SK-MEL-5 (cell line): ENCODE measurements around the gene PPIP5K1. TPM values are rescaled to one million over a fixed set of nuclear protein-coding genes. Genes with fewer than 3 reads are reported as not detected.
"Not testable (repeated sequence)": the region's sequence is repeated elsewhere in the genome, so short reads cannot be mapped to it uniquely, and the experiment has no call there.

Source experiments
- DNase-seq: peaks from one replicate; pipeline ENCODE4 v3.0.0-alpha.2; 2016; ENCODE audit warnings: low read depth, low spot score
- in situ Hi-C: cut with HindIII; loops from 2 replicates; pipeline ENCODE4 v1.10.0; 2016; ENCODE audit warnings: low sequenced_read_pairs, high pct_unique_total_duplicates, low pct_unique_long_range_greater_than_20kb
- total RNA-seq: library from RNA; depleted of rRNA; stranded (reverse); fragments of >200 nt; shearing (Covaris generic); gene quantifications from 2 replicates; pipeline ENCODE4 v1.2.3, GENCODE V29; 2014

PPIP5K1 gene
- total RNA-seq, 1 experiment from 2014 or later: 14.8 TPM

DNA sequence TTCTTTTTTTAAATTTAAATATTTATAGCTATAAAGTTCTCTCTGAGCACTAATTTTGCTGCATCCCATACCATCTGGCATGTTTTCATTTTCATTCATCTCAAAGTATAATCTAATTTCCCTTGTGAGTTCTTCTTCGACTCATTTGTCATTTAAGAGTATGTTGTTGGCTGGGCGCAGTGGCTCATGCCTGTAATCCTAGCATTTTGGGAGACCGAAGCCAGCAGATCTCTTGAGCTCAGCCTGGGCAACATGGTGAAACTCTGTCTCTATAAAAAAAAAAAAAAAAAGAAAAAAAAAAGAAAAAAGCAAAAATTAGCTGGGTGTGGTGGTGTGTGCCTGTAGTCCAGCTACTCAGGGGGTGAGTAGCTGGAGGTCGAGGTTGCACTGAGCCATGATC is 37.8 kb downstream of the PPIP5K1 start:
- in situ Hi-C loops: no loop called here
- no peak for DNase-seq

DNA sequence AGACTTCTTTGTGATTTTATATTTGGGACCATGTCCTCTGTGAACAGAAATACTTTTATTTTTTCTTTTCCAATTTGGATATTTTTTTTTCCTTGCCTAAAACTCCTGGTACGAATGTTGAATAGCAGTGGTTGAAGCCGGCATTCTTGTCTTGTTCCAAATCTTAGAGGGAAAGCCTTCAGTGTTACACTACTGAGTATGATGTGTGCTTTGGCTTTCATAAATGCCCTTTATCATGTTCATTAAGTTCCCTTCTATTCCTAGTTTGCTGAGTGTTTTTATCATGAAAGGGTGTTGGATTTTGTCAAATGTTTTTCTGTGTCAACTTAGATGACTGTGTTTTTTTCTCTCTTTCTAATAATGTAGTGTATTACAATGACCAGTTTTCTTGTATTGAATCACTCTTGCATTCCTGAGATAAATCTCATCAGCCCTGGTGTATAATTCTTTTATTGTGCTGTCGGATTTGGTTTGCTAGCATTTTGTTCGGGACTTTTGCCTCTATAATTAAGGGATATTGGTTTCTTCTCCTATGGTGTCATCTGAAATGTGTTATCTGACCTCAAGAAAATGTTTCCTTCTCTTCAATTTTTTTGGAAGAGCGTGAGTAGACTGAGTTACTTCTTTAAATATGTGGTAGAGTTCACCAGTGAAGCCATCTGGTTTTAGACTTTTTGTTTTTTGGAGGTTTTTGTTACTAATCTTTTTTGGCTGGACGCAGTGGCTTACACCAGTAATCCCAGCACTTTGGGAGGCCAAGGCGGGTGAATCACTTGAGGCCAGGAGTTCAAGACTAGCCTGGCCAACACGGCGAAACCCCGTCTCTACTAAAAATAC is 39.3 kb downstream of the PPIP5K1 start:
- DNase-seq: no peak
- in situ Hi-C loops: no loop called here

DNA sequence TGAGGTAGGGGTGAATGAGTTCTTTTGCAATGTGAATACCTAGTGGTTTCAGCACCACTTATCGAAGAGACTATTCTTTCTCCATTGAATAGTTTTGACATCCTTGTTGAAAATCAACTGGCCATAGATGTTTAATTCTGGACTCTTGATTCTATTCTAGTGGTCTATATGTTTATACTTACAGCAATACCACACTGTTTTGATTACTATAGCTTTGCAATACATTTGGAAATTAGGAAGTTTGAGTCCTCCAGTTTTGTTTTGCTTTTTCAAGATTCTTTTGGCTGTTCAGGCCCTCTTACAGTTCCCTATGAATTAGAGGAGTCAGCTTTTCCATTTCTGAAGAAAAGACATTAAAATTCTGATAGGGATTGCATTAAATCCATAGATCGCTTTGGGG is 42.5 kb downstream of the PPIP5K1 start:
- no peak for DNase-seq
- in situ Hi-C loops: no loop called here

DNA sequence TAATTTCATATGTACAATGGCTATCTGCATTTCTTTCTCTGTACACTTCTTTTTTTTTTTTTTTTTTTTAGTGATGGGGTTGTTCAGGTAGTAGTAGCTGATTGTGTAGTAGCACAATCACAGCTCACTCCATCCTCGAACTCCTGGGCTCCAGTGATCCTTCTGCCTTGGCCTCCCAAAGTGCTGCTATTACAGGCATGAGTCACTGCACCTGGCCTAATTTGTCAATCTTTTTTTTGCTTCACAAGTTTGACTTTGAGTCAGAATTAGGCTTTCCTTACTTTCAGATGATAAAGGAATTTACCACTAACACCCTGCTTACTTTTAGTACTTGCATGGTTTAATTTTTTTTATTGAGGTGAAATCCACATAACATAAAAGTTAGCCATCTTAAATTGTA is 44.6 kb downstream of the PPIP5K1 start:
- DNase-seq: no peak
- in situ Hi-C loops: no loop called here

DNA sequence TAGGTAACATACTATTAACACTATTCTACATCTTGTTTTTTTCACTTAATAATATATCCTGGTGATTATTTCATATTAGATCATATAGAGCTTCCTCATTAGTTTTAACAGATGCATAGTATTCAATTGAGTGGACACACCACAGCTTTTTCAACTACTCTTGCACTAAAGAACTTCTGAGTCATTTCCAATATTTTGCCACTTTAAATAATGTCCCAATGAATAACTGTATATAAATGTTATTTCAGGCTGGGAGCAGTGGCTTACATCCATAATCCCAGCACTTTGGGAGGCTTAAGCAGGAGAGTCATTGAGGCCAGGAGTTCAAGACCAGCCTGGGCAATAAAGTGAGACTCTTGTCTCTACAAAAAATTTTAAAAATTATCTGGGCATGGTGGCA is 45.7 kb downstream of the PPIP5K1 start:
- no peak for DNase-seq
- in situ Hi-C loops: no loop called here

DNA sequence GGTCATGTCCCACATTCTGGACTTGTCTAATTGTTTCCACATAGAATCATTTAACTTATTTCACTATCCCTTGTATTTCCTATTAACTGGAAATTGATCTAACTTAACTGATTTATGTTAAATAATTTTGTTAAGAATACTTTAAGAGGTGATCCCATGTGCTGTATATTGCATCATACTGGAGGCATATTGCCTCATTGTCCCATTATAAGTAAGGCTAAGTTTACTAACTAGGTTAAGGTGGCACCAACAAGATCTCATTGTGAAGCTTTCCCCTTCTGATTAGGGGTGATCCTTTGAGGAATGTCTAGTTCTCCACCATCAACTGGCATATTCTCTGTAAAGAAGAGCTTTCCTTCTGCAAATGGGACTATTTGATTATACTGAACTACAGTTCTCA is 48.2 kb downstream of the PPIP5K1 start:
- DNase-seq: peak; percentile 8
- in situ Hi-C loops: no loop called here

DNA sequence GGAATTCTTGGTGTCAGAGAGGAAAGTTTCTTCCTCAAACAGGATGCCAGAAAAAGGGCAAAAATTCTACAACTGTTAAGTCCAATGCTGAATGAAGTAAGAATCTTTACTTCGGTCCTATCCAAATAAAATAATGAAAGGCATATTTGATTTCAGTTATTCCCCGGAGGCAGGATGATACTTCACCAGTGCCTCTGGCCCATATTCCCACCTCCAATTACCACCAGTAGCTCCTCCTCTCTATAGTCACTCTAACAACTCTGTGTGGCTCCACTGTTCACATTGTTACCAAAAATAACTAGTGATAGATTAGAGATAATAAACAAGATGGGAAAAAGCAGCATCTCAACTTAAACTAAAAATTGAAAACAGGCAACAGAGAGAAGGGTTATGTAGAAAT is 51.9 kb downstream of the PPIP5K1 start:
- in situ Hi-C loops: no loop called here
- DNase-seq: no peak

DNA sequence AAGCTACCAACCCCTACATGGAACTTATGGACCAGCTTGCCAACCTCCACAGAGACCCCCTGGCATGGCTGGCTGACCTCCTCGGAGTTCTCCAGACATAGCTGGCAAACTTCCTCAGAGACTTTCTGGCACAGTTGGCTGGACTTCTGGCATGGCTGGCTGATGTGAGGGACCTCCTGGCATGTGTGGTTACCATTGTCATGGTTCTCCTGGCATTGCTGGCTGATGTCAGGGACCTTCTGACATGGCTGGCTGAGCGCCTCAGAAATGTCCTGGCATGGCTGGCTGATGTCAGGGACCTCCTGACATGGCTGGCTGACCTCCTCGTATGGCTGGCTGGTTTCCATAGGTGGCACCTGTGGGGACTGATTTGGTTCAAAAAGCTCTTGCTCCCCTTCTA is 55.1 kb downstream of the PPIP5K1 start:
- DNase-seq: no peak
- in situ Hi-C loops: no loop called here

DNA sequence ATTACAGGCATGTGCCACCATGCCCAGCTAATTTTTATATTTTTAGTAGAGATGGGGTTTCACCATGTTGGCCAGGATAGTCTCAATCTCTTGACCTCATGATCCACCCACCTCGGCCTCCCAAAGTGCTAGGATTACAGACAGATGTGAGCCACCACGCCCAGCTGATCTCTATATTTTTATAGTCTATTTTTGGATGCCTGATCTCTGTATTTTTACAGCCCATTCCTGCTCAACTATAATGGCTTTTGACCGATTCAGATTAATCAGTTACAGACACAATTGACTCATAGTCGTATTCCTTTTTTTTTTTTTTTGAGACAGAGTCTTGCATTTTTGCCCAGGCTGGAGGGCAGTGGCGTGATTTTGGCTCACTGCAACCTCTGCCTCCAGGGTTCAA is 57.2 kb downstream of the PPIP5K1 start:
- DNase-seq, in situ Hi-C loops: not testable (repeated sequence)

DNA sequence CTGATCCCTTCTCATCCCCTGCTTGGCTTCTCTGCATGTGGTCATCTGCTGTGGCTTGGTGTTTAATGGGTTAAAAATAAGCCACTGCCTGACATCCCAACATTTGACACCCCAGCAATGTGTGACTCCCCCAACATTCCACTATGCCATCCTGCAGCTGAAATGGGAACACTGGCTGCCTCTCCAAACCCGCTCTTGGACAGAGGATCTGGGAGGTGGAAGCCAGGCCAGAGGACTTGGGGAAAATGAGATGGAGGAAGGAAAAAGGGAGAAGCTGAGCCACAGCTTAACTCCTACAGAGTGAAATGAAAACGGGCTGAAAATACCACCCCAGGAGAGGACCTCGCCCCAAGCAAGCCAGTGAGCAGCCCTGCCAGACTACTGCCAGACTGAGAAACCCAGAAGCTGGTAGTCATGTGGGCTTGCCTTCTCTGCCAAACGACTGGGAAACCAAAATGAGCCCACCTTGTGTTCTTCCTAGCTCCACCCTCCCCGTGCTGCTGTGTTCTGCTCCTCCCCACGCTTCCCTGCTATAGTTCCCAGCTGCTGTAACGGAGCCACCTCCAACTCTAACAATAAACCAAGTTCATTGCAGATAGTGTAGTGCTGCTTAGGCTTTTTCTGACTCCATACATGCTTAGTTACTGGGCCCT is 58.9 kb downstream of the PPIP5K1 start:
- in situ Hi-C loops: no loop called here
- peak; percentile 33 for DNase-seq

DNA sequence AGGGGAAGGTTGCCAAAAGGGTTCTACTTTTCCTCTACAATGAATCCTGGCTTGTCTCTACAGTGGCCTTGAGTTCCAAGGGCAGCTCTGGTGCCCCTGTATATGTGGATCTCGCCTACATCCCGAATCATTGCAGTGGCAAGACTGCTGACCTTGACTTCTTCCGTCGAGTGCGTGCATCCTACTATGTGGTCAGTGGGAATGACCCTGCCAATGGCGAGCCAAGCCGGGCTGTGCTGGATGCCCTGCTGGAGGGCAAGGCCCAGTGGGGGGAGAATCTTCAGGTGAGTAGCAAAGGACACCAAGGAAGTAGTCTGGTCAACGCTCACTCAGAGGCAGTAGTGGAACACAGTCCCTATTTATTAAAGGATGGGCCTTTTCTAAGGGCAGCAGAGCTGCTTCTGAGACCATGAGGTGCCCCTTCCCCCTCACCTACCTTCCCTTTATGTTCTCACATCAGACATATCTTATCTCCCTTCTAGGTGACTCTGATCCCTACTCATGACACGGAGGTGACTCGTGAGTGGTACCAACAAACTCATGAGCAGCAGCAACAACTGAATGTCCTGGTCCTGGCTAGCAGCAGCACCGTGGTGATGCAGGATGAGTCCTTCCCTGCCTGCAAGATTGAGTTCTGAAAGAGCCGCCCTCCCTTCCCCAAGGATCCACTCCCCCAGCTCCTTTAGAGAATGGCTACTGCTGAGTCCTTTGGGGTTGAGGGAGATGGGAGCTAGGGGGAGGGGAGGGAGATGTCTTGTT is 60.2 kb downstream of the PPIP5K1 start:
- in situ Hi-C loops: no loop called here
- DNase-seq: no peak

DNA sequence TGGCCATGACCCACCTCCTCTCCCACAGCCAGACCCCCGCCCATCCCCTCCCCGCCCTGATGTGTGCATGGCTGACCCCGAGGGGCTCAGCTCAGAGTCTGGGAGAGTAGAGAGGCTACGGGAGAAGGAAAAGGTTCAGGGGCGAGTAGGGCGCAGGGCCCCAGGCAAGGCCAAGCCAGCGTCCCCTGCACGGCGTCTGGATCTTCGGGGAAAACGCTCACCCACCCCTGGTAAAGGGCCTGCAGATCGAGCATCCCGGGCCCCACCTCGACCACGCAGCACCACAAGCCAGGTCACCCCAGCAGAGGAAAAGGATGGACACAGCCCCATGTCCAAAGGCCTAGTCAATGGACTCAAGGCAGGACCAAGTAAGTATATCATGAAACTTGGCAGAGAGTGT is 60.9 kb downstream of the PPIP5K1 start:
- DNase-seq: no peak
- in situ Hi-C loops: no loop called here

DNA sequence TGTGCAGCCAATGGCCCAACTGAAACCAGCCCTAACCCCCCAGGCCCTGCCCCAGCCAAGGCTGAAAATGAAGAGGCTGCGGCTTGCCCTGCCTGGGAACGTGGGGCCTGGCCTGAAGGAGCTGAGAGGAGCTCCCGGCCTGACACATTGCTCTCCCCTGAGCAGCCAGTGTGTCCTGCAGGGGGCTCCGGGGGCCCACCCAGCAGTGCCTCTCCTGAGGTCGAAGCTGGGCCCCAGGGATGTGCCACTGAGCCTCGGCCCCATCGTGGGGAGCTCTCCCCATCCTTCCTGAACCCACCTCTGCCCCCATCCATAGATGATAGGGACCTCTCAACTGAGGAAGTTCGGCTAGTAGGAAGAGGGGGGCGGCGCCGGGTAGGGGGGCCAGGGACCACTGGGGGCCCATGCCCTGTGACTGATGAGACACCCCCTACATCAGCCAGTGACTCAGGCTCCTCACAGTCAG is 61.4 kb downstream of the PPIP5K1 start:
- DNase-seq: no peak
- in situ Hi-C loops: no loop called here

DNA sequence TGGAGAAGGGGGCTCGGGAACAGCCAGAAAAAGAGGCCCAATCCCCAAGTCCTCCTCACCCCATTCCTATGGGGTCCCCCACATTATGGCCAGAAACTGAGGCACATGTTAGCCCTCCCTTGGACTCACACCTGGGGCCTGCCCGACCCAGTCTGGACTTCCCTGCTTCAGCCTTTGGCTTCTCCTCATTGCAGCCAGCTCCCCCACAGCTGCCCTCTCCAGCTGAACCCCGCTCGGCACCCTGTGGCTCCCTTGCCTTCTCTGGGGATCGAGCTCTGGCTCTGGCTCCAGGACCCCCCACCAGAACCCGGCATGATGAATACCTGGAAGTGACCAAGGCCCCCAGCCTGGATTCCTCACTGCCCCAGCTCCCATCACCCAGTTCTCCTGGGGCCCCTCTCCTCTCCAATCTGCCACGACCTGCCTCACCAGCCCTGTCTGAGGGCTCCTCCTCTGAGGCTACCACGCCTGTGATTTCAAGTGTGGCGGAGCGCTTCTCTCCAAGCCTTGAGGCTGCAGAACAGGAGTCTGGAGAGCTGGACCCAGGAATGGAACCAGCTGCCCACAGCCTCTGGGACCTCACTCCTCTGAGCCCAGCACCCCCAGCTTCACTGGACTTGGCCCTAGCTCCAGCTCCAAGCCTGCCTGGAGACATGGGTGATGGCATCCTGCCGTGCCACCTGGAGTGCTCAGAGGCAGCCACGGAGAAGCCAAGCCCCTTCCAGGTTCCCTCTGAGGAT is 62.0 kb downstream of the PPIP5K1 start:
- DNase-seq: no peak
- in situ Hi-C loops: no loop called here

DNA sequence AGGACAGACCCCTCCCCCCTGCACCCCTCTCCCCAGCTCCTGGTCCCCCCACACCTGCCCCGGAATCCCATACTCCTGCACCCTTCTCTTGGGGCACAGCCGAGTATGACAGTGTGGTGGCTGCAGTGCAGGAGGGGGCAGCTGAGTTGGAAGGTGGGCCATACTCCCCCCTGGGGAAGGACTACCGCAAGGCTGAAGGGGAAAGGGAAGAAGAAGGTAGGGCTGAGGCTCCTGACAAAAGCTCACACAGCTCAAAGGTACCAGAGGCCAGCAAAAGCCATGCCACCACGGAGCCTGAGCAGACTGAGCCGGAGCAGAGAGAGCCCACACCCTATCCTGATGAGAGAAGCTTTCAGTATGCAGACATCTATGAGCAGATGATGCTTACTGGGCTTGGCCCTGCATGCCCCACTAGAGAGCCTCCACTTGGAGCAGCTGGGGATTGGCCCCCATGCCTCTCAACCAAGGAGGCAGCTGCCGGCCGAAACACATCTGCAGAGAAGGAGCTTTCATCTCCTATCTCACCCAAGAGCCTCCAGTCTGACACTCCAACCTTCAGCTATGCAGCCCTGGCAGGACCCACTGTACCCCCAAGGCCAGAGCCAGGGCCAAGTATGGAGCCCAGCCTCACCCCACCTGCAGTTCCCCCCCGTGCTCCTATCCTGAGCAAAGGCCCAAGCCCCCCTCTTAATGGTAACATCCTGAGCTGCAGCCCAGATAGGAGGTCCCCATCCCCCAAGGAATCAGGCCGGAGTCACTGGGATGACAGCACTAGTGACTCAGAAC is 62.8 kb downstream of the PPIP5K1 start:
- in situ Hi-C loops: no loop called here
- DNase-seq: no peak

DNA sequence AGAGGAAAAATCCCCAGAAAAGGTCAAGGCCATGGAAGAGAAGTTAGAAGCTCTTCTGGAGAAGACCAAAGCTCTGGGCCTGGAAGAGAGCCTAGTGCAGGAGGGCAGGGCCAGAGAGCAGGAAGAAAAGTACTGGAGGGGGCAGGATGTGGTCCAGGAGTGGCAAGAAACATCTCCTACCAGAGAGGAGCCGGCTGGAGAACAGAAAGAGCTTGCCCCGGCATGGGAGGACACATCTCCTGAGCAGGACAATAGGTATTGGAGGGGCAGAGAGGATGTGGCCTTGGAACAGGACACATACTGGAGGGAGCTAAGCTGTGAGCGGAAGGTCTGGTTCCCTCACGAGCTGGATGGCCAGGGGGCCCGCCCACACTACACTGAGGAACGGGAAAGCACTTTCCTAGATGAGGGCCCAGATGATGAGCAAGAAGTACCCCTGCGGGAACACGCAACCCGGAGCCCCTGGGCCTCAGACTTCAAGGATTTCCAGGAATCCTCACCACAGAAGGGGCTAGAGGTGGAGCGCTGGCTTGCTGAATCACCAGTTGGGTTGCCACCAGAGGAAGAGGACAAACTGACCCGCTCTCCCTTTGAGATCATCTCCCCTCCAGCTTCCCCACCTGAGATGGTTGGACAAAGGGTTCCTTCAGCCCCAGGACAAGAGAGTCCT is 63.6 kb downstream of the PPIP5K1 start:
- in situ Hi-C loops: no loop called here
- no peak for DNase-seq

DNA sequence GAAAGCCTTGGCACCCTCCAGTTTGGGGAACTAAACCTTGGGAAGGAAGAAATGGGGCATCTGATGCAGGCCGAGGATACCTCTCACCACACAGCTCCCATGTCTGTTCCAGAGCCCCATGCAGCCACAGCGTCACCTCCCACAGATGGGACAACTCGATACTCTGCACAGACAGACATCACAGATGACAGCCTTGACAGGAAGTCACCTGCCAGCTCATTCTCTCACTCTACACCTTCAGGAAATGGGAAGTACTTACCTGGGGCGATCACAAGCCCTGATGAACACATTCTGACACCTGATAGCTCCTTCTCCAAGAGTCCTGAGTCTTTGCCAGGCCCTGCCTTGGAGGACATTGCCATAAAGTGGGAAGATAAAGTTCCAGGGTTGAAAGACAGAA is 64.9 kb downstream of the PPIP5K1 start:
- in situ Hi-C loops: no loop called here
- no peak for DNase-seq
